ENCODE data around the gene ATP1B1.

Gene ATP1B1

DNA sequence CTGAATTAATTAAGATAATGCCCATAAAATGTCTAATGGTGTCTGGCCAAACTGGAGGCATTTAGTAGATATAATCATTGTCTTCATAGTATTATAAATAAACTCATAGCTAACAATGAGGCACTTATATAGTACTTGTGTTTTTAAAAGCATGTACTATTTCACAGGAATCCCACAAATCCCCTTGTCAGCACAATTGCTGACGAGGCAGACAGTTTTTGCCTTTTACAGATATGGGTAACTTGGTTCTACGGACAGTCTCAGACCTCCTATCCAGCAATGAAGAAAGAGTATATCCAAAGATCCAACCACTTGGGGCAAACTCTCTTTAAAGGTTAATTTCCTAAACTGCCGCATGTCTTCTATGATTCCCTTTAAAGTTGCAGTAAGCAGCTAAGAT, 73.7 kb downstream of the ATP1B1 start:
- no peak for DNase-seq (ENCODE audit: low read depth)
- no peak overlapping the region for H3K4me3 ChIP-seq (replicated peaks; ENCODE audit: low read depth, low read length)
- TF ChIP-seq, protein P1, sequence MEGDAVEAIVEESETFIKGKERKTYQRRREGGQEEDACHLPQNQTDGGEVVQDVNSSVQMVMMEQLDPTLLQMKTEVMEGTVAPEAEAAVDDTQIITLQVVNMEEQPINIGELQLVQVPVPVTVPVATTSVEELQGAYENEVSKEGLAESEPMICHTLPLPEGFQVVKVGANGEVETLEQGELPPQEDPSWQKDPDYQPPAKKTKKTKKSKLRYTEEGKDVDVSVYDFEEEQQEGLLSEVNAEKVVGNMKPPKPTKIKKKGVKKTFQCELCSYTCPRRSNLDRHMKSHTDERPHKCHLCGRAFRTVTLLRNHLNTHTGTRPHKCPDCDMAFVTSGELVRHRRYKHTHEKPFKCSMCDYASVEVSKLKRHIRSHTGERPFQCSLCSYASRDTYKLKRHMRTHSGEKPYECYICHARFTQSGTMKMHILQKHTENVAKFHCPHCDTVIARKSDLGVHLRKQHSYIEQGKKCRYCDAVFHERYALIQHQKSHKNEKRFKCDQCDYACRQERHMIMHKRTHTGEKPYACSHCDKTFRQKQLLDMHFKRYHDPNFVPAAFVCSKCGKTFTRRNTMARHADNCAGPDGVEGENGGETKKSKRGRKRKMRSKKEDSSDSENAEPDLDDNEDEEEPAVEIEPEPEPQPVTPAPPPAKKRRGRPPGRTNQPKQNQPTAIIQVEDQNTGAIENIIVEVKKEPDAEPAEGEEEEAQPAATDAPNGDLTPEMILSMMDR (IDR thresholded peaks at IDR 0.05; ENCODE audit: low read length, missing control alignments): no peak

All from fibroblast of pulmonary artery (primary cell).